Gastrocnemius medialis (tissue), 4 donors: Measurements from ENCODE around the gene MACROD1.

Experiments used
- CTCF ChIP-seq, 5 experiments: fragments of 450-650 bp in 3 of 5; fragments of 200-600 bp in 2 of 5; sonication (generic) in 2 of 5; IDR thresholded peaks in 4 of 5; conservative IDR thresholded peaks in 1 of 5; 1 replicate in 4 of 5; 2 replicates in 1 of 5; pipeline ENCODE4 v1.5.1; 2016 to 2019; ENCODE audit warnings: antibody characterized with exemption in 5 of 5, mild to moderate bottlenecking in 3 of 5, moderate library complexity in 3 of 5
- POLR2A ChIP-seq, 2 donors: fragments of 450-650 bp; IDR thresholded peaks; one replicate each; pipeline ENCODE4 v1.6.1; 2017; ENCODE audit warnings: antibody characterized with exemption in 2 of 2, mild to moderate bottlenecking in 2 of 2, moderate library complexity in 2 of 2

GRCh38 chr11:64042301-64042700 lies 123.6 kb downstream of the MACROD1 start:
- TF ChIP-seq CTCF (IDR thresholded peaks at IDR 0.05 in 4 of 5, conservative IDR thresholded peaks at IDR 0.05 in 1 of 5): no peak
- TF ChIP-seq POLR2A (IDR thresholded peaks at IDR 0.05): no peak
